Fibroblast of lung (primary cell): ENCODE measurements around the gene LGSN. TPM values are rescaled to one million over a fixed set of nuclear protein-coding genes. Genes with fewer than 3 reads are reported as not detected.
"Not testable (repeated sequence)": the region's sequence is repeated elsewhere in the genome, so short reads cannot be mapped to it uniquely, and the experiment has no call there.

ENCODE experiments used
- DNase-seq, 2 donors: peaks; one replicate each; pipeline versions ENCODE4 v3.0.0 to v3.0.0-alpha.2; 2010; ENCODE audit warnings: low read depth in 2 of 2
- H2AFZ ChIP-seq: 2 replicates; pipeline ENCODE4 v1.5.1; 2012; ENCODE audit warnings: low read length, control low read depth, inconsistent platforms
- H3K27ac ChIP-seq: 2 replicates; pipeline ENCODE4 v1.5.1; 2011; ENCODE audit warnings: low read length, control low read depth; ENCODE audit not compliant: insufficient read depth
- H3K27me3 ChIP-seq: 2 replicates; pipeline ENCODE4 v1.5.1; 2011; ENCODE audit warnings: mild to moderate bottlenecking, low read length; ENCODE audit not compliant: control insufficient read depth, insufficient read depth
- H3K36me3 ChIP-seq: 2 replicates; pipeline ENCODE4 v1.5.1; 2011; ENCODE audit warnings: low read length; ENCODE audit not compliant: control insufficient read depth, insufficient read depth
- H3K4me1 ChIP-seq: 2 replicates; pipeline ENCODE4 v1.5.1; 2011; ENCODE audit warnings: low read length; ENCODE audit not compliant: control insufficient read depth, insufficient read depth; ENCODE audit errors: extremely low read depth
- H3K4me2 ChIP-seq: 2 replicates; pipeline ENCODE4 v1.5.1; 2011; ENCODE audit warnings: low read length, control low read depth; ENCODE audit not compliant: insufficient read depth; ENCODE audit errors: extremely low read depth
- H3K4me3 ChIP-seq, 4 experiments: fragments of 200-600 bp in 1 of 4; sonication (generic) in 1 of 4; replicated peaks in 1 of 4; 2 replicates each; pipeline ENCODE4 v1.5.1; 2011 to 2016; ENCODE audit warnings: low read length in 4 of 4, low read depth in 3 of 4, mild to moderate bottlenecking in 3 of 4, control low read depth in 2 of 4, inconsistent platforms in 1 of 4, mixed read lengths in 1 of 4; ENCODE audit not compliant: insufficient read depth in 1 of 4; ENCODE audit errors: control extremely low read depth in 1 of 4
- H3K79me2 ChIP-seq: 2 replicates; pipeline ENCODE4 v1.5.1; 2012; ENCODE audit warnings: mild to moderate bottlenecking, low read length, inconsistent platforms; ENCODE audit not compliant: control insufficient read depth, insufficient read depth
- H3K9ac ChIP-seq: 2 replicates; pipeline ENCODE4 v1.5.1; 2011; ENCODE audit warnings: mild to moderate bottlenecking, low read length, control low read depth; ENCODE audit not compliant: insufficient read depth
- H3K9me3 ChIP-seq: 2 replicates; pipeline ENCODE4 v1.5.1; 2012; ENCODE audit warnings: low read depth, low read length; ENCODE audit not compliant: control insufficient read depth, insufficient read depth
- H4K20me1 ChIP-seq: 2 replicates; pipeline ENCODE4 v1.5.1; 2011; ENCODE audit warnings: low read length; ENCODE audit not compliant: control insufficient read depth, insufficient read depth; ENCODE audit errors: extremely low read depth
- CTCF ChIP-seq, 2 donors: IDR thresholded peaks in 1 of 2; conservative IDR thresholded peaks in 1 of 2; 1 replicate in 1 of 2; 2 replicates in 1 of 2; pipeline ENCODE4 v1.5.1; 2011 to 2012; ENCODE audit warnings: low read length in 2 of 2, control low read depth in 1 of 2, inconsistent platforms in 1 of 2, low read depth in 1 of 2, mild to moderate bottlenecking in 1 of 2
- EZH2 ChIP-seq: IDR thresholded peaks from 2 replicates; pipeline ENCODE4 v1.5.1; 2012; ENCODE audit warnings: low read length, control low read depth, mild to moderate bottlenecking; ENCODE audit errors: missing control alignments
- polyA plus RNA-seq, 2 donors: library from polyadenylated mRNA; depleted of rRNA in 1 of 2; stranded (reverse) in 1 of 2; unstranded in 1 of 2; fragments of >200 nt; gene quantifications; 2 replicates each; pipeline ENCODE4 v1.2.1, GENCODE V29; 2011 to 2012; ENCODE audit warnings: missing spikeins in 1 of 2
- total RNA-seq: library from RNA; depleted of rRNA; stranded (reverse); fragments of >200 nt; gene quantifications from 2 replicates; pipeline ENCODE4 v1.2.1, GENCODE V29; 2014

Gene LGSN
- total and polyA plus RNA-seq, 2 donors (not counting 1 experiment from before 2014, with no cell fraction given), result under 0.01 TPM; not detected in 1

DNA sequence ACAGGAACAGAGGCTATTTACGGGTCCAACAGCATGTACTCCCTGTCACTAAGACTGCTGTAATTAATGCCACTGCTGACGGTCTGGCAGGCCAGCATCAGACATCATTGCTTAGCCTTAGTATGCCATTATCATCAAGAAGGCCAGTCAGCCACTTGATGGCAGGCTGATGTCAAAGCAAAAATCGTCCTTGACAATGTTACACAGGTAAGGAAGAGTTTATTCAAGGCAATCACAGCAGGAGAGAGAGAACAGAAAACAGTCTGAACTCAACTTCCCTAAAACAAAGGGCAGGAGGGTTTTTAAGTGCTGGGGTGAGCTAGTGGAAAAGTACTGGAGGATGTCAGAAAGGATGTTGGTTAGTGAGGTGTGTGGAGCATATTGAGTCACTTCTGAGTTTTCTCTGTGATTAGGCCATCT, 83.4 kb downstream of the LGSN start:
- Histone ChIP-seq H3K27ac (no peak overlapping the region), H3K9me3 (no peaks in the 10 kb centered on the region), H3K4me1 (no peaks in the 10 kb centered on the region), H2AFZ (no peak overlapping the region), H3K27me3 (no peaks in the 10 kb centered on the region), H4K20me1 (no peaks in the 10 kb centered on the region), H3K9ac (no peak overlapping the region), H3K36me3 (no peaks in the 10 kb centered on the region), H3K79me2 (no peaks in the 10 kb centered on the region), H3K4me2 (no peak overlapping the region), H3K4me3 (no peak overlapping the region)
- TF ChIP-seq EZH2 (no peak), CTCF (conservative IDR thresholded peaks at IDR 0.05 in 1 of 2, IDR thresholded peaks at IDR 0.05 in 1 of 2; ENCODE audit: low read depth in 1 of 2, low read length in 2 of 2) (no peak)
- DNase-seq, result no peak

DNA sequence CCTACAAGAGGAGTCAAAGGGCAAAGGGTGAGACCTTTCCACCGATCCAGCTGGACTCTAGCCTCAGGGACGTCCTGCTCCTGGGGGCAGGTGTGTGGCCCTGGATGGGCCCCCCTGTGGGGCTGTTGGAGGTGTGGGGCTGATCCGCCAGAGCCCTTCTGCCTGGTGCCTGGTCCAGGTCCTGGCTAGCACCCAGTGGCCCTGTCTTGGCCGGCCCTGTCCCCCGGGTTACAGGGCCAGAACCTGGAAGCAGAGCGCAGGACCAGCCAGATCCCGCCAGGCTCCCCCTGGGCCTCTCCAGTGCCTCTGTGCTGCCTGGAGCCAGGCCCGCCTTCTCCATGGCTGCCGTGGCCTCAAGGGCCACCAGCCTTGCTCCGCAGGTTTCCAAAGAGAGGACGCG, 89.3 kb downstream of the LGSN start:
- H2AFZ ChIP-seq, H3K36me3 ChIP-seq, DNase-seq, H3K27ac ChIP-seq, H3K27me3 ChIP-seq, H3K79me2 ChIP-seq, H3K9ac ChIP-seq, H3K9me3 ChIP-seq, H3K4me2 ChIP-seq, H3K4me3 ChIP-seq, H4K20me1 ChIP-seq, H3K4me1 ChIP-seq: not testable (repeated sequence)

DNA sequence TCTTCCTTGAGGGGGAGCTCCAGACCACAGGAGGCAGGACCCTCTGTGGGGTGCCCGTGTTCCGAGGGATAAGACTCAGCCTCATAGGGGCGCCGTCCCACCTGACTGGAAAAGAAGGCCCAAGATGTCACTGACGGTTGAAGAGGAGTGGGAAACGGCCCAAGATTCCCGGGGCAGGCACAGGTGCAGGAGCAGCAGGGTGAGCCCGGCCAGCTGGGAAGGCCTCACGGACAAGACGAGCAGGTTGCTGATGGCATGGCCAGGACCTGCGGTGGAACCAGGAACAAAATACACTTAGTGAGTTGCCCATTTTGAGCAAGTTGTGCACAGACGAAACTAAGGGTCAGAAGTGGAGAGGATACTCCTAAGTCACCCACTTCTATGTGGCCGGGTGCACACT, 89.8 kb downstream of the LGSN start:
- not testable (repeated sequence) for H3K27ac ChIP-seq, H3K4me2 ChIP-seq, H2AFZ ChIP-seq, DNase-seq, H3K27me3 ChIP-seq, H3K9me3 ChIP-seq, H3K4me3 ChIP-seq, H3K9ac ChIP-seq, H3K4me1 ChIP-seq, H4K20me1 ChIP-seq, H3K79me2 ChIP-seq, H3K36me3 ChIP-seq

GRCh38 chr6:63227928-63228894, 91.6 kb downstream of the LGSN start:
- DNase-seq, H4K20me1 ChIP-seq, H3K9me3 ChIP-seq, H3K79me2 ChIP-seq, H3K4me1 ChIP-seq, H3K27me3 ChIP-seq, H3K9ac ChIP-seq, H2AFZ ChIP-seq, H3K27ac ChIP-seq, H3K36me3 ChIP-seq, H3K4me3 ChIP-seq, H3K4me2 ChIP-seq: not testable (repeated sequence)

DNA sequence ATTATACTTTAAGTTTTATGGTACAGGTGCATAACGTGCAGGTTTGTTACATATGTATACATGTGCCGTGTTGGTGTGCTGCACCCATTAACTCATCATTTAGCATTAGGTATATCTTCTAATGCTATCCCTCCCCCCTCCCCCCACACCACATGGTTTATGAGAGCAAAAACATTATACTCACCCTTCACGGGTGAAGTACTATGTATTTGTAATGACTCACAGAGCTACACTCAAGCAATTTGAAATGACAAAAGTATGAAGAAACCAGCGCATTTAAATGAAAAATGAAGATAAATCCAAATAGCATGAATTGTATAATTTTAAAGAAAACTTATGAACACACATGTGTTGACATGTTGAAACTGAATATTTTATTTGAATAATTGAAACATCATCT, 93.8 kb downstream of the LGSN start:
- not testable (repeated sequence) for DNase-seq, H3K36me3 ChIP-seq, H3K9ac ChIP-seq, H3K27me3 ChIP-seq, H3K4me2 ChIP-seq, H3K4me3 ChIP-seq, H3K79me2 ChIP-seq, H3K9me3 ChIP-seq, H3K4me1 ChIP-seq, H3K27ac ChIP-seq, H4K20me1 ChIP-seq, H2AFZ ChIP-seq
